OCI-LY7 (cell line): ENCODE data around the gene CRMP1.

Source experiments
- CTCF ChIP-seq: fragments of 200-600 bp; sonication (generic); conservative IDR thresholded peaks from 2 replicates; pipeline ENCODE4 v1.5.1; 2014; ENCODE audit warnings: mild to moderate bottlenecking, antibody characterized with exemption, low read length, moderate library complexity, mixed read lengths
- EZH2phosphoT487 ChIP-seq: fragments of 200-600 bp; sonication (generic); IDR thresholded peaks from 2 replicates; pipeline ENCODE4 v1.6.1; 2018; ENCODE audit warnings: low read depth, borderline replicate concordance, mild to moderate bottlenecking, mixed run types, antibody characterized with exemption, low read length, moderate library complexity, mixed read lengths

GRCh38 chr4:5852523-5853202 is 40.2 kb downstream of the CRMP1 start:
- TF ChIP-seq CTCF (no peak), EZH2phosphoT487 (no peak)
